ENCODE measurements around the gene ABCA3.

ABCA3 gene

DNA sequence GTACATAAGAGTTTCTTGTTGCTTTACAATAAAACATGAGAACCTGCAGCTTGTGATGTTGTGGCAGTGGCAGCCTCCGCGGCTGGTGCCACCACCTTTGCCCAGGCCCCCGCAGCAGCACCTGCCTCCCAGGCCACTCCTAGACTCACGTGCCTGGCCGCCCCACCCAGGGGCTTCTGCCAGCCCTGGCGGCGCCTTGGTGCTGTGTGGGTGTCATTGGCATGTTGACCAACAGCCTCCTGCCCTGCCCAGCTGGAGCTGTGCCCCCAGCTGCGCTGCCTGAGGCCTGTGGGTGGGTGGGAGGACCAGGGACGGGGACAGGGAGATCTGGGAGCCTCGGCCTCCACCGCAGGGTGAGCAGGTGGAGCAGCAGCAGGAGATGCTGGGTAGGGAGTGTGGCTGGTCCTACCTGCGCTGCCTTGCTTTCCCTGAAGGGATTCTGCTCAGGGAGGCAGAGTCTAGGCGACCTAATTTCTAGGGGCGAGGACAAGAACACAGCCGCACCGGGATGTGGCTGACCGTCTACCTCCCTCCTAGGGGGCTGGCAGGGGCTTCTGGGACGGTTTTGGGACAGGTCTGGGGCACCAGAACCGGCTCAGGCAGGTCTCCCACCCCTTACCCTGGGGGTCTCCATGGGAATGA is 104.7 kb downstream of the ABCA3 start:
- H3K4me3 ChIP-seq (ENCODE audit: low read depth, low read length): no peak overlapping the region

GRCh38 chr16:2235234-2235651 is 105.3 kb downstream of the ABCA3 start:
- no peak overlapping the region for H3K4me3 ChIP-seq (ENCODE audit: low read depth, low read length)

DNA sequence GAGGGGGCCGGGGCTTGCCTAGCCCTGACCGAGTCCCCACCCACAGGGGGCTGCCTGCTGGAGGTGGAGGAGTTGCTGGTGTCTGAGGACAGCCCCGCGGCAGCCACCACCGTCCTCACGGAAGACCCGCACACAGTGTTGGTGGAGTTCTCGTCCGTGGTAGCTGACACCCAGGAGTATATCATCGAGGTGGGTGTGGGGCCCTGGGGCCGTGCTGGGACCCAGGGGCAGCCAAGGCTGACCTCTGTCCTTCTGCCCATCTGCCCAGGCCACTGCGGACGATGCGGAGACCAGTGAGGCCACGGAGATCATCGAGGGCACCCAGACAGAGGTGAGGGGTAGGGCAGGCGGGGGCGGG is 105.7 kb downstream of the ABCA3 start:
- no peak overlapping the region for H3K4me3 ChIP-seq (ENCODE audit: low read depth, low read length)

- no peak overlapping the region for H3K4me3 ChIP-seq (ENCODE audit: low read depth, low read length)
Measured at GRCh38 chr16:2233872-2234812, 106.4 kb downstream of the ABCA3 start.

DNA sequence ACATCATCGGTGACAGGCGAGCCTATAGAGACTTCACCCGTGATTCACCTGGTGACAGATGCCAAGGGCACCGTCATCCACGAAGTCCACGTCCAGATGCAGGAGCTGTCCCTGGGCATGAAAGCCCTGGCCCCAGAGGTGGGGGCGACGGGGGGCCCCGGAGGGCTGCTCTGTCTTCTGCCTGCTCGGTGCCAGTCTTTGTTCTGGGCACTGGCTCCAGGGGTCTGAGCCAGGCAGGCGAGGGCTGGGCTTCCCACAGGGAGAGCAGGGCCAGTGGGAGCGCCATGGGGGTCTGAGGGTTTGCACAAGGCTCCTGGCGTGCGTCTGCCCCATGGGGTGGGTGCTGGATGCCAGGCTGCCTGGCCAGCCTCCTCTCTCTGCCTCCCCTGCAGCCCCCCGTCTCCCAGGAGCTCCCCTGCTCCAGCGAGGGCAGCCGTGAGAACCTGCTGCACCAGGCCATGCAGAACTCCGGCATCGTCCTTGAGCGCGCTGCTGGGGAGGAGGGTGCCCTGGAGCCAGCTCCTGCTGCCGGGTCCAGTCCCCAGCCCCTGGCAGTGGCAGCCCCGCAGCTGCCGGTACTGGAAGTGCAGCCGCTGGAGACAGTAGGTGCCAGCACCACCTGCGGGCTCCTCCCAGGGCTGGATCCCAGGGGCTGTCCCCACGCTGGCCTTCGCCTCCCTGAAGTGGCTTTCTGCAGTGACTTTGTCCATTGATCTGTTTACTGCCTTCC is 107.3 kb downstream of the ABCA3 start:
- no peak overlapping the region for H3K4me3 ChIP-seq (ENCODE audit: low read depth, low read length)

GRCh38 chr16:2232094-2232990 is 108.2 kb downstream of the ABCA3 start:
- no peak overlapping the region for H3K4me3 ChIP-seq (ENCODE audit: low read depth, low read length)

DNA sequence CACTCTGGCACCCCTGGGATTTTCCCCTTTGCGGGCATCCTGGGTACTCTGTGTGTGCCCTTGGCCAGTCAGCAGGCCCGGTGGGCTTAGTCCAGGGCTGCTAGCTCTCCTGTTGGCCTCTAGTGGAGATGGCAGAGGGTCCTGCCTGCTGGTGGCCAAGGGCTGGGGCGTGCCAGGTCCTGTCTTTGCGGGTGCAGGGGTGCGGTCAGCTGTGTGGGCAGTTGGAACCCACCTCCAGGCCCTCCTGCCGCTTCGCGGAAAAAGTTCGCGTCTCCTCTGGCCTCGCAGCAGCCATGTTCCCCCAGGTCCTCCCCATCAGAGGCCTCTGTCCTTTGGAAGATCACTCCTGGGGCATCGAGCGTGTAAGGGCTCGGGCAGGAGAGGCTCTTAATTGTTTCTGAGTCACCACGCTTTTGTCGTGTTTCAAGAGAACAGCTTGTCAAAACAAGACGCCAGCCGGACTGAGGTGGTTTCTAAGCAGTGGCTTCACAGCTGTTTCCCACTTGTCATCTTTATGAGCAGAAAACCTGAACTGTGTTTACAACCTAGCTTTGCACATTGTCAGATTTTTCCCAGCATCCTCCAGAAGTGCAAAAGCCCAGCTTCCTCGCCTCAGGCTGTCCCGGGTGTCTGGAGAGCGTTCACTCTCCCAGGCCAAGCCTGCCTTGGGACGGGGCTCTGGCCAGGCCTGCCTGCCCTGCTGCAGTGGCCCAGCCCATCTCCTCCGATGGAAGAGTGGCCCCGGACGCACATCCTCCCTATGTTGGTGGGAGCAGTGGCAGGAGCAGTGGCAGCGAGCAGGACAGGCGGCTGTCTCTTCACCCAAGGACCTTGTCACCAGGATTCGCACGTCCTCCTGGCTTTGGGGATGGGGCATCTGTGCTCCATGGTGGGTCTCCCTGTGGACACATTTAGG is 109.3 kb downstream of the ABCA3 start:
- H3K4me3 ChIP-seq (ENCODE audit: low read depth, low read length): no peak overlapping the region

GRCh38 chr16:2230376-2230775 is 110.2 kb downstream of the ABCA3 start:
- no peak overlapping the region for H3K4me3 ChIP-seq (ENCODE audit: low read depth, low read length)

DNA sequence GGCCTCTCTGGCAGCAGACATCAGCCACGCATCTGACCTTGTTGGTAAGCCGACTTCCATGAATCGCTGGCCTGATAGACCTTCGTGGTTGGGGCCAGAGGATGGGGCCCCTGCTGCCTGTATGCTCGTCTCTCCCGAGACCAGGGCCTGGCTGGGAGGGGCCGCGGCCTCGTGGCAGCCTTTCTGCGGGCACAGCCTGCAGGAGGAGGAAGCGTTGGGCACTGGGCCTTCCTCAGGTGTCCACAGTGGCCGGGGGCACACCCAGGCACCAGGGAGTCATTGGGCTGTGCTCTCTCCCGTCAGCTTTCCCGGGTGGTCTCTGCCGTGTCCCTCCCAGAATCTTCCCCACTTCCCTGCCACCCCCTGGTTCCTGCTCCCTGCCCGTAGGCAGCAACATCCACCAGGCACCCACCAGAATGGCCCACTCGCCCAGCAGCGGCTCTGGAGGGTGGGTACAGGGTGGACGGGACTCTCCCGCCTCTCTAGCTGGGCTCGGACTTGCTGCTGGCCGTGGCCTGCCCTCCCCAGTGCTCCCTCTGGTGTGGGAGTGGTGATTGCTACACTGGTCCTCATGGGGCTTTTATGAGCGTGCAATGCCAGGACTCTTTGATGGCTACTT is 110.8 kb downstream of the ABCA3 start:
- H3K4me3 ChIP-seq (ENCODE audit: low read depth, low read length): no peak overlapping the region

DNA sequence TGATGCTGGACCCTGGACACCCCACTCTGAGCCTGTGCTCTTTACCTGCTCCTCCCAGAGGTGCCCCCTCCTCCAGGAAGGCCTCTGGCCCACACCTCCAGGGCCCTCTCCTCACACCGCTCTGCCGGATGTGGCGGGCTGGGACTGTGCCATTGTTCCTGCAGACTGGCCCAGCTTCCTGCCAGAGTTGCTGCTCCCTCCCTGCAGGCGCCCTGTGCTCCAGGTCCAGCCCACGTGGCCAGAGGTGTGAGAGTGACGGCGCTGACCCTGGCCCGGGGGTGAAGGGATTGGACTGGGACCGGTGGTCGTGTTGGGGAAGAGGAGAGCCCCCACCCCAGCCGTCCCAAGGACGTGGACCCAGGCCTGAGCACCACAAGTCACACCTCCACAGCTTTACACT is 111.4 kb downstream of the ABCA3 start:
- no peak overlapping the region for H3K4me3 ChIP-seq (ENCODE audit: low read depth, low read length)

DNA sequence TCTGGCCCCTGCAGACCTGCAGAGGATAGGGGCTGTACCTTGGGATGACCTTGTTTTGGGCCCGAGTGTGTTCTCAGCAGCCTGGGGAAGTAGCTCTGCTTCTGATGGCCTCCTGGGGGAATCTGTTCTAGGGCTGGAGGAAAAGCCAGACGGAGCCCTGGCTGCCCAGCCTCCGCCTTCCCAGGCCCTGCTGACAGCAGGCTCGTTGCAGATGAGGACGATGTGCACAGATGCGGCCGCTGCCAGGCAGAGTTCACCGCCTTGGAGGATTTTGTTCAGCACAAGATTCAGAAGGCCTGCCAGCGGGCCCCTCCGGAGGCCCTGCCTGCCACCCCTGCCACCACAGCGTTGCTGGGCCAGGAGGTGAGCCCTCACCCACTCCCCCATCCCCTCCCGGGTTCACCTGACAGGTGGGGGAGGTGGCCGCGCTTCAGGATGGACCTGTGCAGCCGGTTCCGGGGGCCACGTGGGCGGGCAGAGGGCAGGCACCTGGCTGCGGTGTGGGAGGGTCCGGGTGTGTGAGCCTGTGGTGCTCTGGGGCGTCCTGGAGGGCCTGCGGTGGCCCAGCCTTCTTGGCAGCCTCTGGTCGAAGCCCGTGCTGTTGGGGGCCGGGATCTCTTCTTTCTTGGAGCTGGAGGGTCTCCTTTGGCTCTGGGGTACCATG is 112.2 kb downstream of the ABCA3 start:
- no peak overlapping the region for H3K4me3 ChIP-seq (ENCODE audit: low read depth, low read length)

DNA sequence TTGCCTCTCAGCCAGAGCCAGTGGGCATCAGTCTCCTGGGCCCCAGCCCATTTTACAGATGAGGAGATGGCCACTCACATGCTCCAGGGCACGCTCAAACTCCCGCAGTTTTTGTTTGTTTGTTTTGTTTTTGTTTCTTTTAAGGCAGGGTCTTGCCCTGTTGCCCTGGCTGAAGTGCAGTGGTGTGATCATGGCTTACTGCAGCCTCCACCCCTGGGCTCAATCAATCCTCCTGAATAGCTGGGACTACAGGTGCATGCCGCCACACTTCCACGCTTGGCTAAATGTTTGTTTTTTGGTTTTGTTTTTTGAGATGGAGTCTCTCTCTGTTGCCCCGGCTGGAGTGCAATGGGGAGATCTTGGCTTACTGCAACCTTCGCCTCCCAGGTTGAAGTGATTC is 113.6 kb downstream of the ABCA3 start:
- no peak overlapping the region for H3K4me3 ChIP-seq (ENCODE audit: low read depth, low read length)

DNA sequence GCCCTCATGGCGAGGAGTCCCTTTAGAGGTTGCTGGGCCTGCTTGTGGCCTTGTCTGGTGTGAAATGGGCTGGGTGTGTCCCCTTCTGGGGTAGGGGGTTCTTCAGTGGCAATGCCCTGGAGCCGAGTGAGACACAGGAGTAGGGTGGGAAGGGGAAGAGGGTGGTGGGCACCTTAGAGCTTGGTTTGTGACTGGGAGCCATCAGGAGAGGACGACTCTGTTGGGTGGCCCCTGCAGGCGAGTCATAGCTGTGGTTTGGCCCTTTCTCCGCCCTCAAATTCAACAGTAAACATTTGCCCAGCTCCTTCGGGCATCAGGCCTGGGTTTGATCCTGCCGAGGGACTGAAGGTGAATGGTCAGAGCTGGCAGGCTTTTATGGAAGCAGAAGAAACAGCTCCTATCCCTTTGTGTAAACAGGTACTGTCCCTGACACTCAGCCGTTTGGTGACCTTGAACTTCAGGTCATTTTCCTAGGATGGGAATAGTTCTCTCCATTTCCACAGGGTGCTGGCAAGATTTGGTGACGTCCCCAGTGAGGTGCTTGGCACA is 114.2 kb downstream of the ABCA3 start:
- H3K4me3 ChIP-seq (ENCODE audit: low read depth, low read length): no peak overlapping the region

Measured in iPS-11a (cell line).